Esophagus (tissue), 2 donors: ENCODE data around the gene SOX8. TPM values are rescaled to one million over a fixed set of nuclear protein-coding genes. Genes with fewer than 3 reads are reported as not detected.

Source experiments
- H3K27ac ChIP-seq, 2 donors: one replicate each; pipeline ENCODE4 v1.5.1; 2013; ENCODE audit warnings: low read depth in 2 of 2, mild to moderate bottlenecking in 2 of 2, inconsistent platforms in 1 of 2, low read length in 1 of 2, moderate library complexity in 1 of 2
- H3K27me3 ChIP-seq, 2 donors: one replicate each; pipeline ENCODE4 v1.6.1; 2013; ENCODE audit warnings: low read length in 2 of 2, control low read depth in 1 of 2, mild to moderate bottlenecking in 1 of 2; ENCODE audit not compliant: insufficient read depth in 2 of 2, control insufficient read depth in 1 of 2
- H3K36me3 ChIP-seq, 2 donors: one replicate each; pipeline ENCODE4 v1.6.1; 2013; ENCODE audit warnings: low read length in 1 of 2; ENCODE audit not compliant: control insufficient read depth in 2 of 2, insufficient read depth in 2 of 2
- H3K4me1 ChIP-seq, 2 donors: one replicate each; pipeline ENCODE4 v1.6.1; 2013; ENCODE audit warnings: low read length in 1 of 2; ENCODE audit not compliant: control insufficient read depth in 2 of 2, insufficient read depth in 2 of 2
- H3K4me3 ChIP-seq, 2 donors: one replicate each; pipeline ENCODE4 v1.5.1; 2013; ENCODE audit warnings: low read length in 2 of 2, mild to moderate bottlenecking in 2 of 2, low read depth in 1 of 2, moderate library complexity in 1 of 2
- H3K9me3 ChIP-seq, 2 donors: one replicate each; pipeline ENCODE4 v1.6.1; 2013; ENCODE audit warnings: mild to moderate bottlenecking in 2 of 2, low read depth in 1 of 2, low read length in 1 of 2, moderate library complexity in 1 of 2; ENCODE audit not compliant: control insufficient read depth in 2 of 2, insufficient read depth in 1 of 2
- WGBS, 2 donors: extraction: QIAGEN DNeasy Blood & Tissue Kit; methylation state at CpG; one replicate each; pipeline ENCODE4 v1.1.7; 2013; 5-methylcytosine and 5-hydroxymethylcytosine counted together
- polyA plus RNA-seq, 2 donors: library from polyadenylated mRNA; stranded (reverse); fragments of 200-250 nt; gene quantifications; one replicate each; pipeline ENCODE4 v1.2.3, GENCODE V29; 2013
- donor health status: healthy with polysubstance abuse.
- donor health status: Bipolar disorder and iron deficiency.

SOX8 gene
- polyA plus RNA-seq, 2 donors, result 0.18 to 0.25 TPM

DNA sequence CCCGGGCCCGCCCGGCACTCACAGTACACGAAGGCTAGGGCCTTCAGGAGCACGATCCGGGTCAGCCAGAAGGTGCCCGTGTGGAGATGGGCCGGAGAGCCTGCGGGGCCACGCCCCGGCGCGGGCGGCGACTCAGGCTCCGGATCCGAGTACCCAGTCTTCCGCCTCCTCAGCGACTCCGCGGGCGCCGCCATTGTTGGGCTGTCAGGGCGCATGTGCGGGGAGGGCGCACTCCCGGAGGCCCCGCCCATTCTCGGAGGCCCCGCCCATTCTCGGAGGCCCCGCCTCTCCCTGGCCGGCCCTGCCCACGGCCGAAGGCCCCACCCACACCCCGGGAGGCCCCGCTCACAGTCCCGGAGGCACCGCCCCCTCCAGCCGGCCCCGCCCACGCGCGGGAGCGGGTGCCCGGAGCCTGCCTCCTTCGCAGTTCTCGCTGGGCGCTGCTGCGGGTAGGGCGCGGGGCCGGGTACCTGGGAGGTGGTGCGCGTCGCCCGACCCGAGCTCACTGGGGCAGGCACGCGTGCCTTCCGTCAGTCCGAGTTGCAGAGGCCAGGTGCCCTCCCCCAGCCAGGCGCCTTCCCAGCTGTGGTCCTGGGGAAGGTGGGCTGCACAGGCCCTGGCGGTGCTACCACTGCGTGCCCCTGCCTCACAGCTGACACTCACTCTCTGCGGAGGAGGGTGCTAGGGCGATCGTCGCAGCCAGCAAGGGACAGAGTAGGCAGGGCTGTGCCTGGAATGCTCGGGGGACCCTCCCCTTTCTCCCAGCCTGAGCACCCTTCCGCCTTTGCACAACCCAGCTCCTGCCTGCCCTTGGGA, 10.6 kb upstream of the SOX8 start, which contains the start of gene LMF1:
Gene LMF1, minus strand, starts transcription at position 219 of the 816 bp plus-strand sequence. Its CDS starts 4 bp downstream, at position 215.
- 6% methylated on average over 65 to 71 of the region's 71 CpGs for WGBS, 2 donors
- Histone ChIP-seq H3K4me3 (peak within 1 kb of the TSS; percentile 68 to 93), H3K4me1 (peaks cover 6 to 13% of the 10 kb centered on the region in 2 donors), H3K27ac (peak within 1 kb of the TSS; percentile 91 to 92), H3K36me3 (peaks cover 2 to 7% of the 10 kb centered on the region in 2 donors), H3K9me3 (peaks cover 0 to 2% of the 10 kb centered on the region in 2 donors), H3K27me3 (no peaks in the 10 kb centered on the region)

- WGBS, 2 donors, result 94 to 99% methylated on average over 5 of the region's 5 CpGs
- H3K27ac ChIP-seq, result no peak overlapping the region
- H3K27me3 ChIP-seq, result no peaks in the 10 kb centered on the region
- H3K9me3 ChIP-seq, result no peaks in the 10 kb centered on the region
- H3K4me3 ChIP-seq, result no peak overlapping the region
- peaks cover 0 to 5% of the 10 kb centered on the region in 2 donors for H3K36me3 ChIP-seq
- H3K4me1 ChIP-seq, result peaks cover 6 to 13% of the 10 kb centered on the region in 2 donors
Measured at GRCh38 chr16:971582-971905, 10.0 kb upstream of the SOX8 start.

GRCh38 chr16:971981-972315, 9.6 kb upstream of the SOX8 start:
- H3K9me3 ChIP-seq, result no peaks in the 10 kb centered on the region
- no peak overlapping the region for H3K27ac ChIP-seq
- no peak overlapping the region for H3K4me3 ChIP-seq
- H3K27me3 ChIP-seq, result no peaks in the 10 kb centered on the region
- H3K4me1 ChIP-seq, result peaks cover 6 to 13% of the 10 kb centered on the region in 2 donors
- H3K36me3 ChIP-seq, result peaks cover 0 to 5% of the 10 kb centered on the region in 2 donors
- WGBS, 2 donors, result 81 to 84% methylated on average over 8 of the region's 8 CpGs

GRCh38 chr16:972316-973002, 9.1 kb upstream of the SOX8 start:
- no peak overlapping the region for H3K4me3 ChIP-seq
- H3K27me3 ChIP-seq, result no peaks in the 10 kb centered on the region
- H3K36me3 ChIP-seq, result peaks cover 0 to 5% of the 10 kb centered on the region in 2 donors

GRCh38 chr16:973366-973765, 8.2 kb upstream of the SOX8 start:
- H3K27me3 ChIP-seq, result no peaks in the 10 kb centered on the region
- H3K9me3 ChIP-seq, result no peaks in the 10 kb centered on the region
- 85 to 86% methylated on average over 17 of the region's 17 CpGs for WGBS, 2 donors
- H3K4me3 ChIP-seq, result no peak overlapping the region
- no peak overlapping the region for H3K27ac ChIP-seq
- H3K36me3 ChIP-seq, result no peaks in the 10 kb centered on the region
- H3K4me1 ChIP-seq, result peaks cover 6 to 18% of the 10 kb centered on the region in 2 donors

More at GRCh38 chr16:972316-973002, 9.1 kb upstream of the SOX8 start:
- Histone ChIP-seq H3K27ac (no peak overlapping the region), H3K9me3 (no peaks in the 10 kb centered on the region), H3K4me1 (peaks cover 6 to 13% of the 10 kb centered on the region in 2 donors)
- WGBS, 2 donors, result 83 to 87% methylated on average over 32 of the region's 32 CpGs

DNA sequence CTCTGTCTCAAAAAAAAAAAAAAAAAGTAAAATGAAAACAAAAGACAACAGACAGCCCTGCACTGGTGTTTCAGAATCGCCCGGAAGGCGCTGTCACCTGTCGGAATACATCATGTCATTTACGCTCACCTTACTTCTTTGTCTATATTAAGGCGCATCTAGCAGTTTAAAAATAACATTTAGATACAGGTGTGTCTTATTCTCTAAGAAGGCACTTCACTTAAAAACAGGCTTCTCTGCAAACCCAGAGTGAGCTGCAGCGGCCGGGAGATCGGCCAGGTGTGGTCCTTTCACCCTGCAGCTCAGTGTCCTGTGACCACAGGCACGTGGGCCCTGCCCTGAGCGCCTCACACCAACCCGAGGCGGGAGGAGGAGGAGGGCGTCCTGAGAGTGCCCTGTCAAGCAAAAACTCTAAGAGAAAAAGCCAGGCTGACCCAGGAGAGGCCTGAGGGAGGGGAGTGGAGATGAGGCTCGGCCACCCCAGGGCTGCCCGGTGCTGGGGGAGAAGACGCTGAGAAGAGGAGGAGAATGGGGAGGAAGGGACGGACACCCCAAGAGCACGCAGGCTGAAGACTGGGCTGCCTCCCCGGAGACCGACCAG, 7.5 kb upstream of the SOX8 start:
- no peak overlapping the region for H3K4me3 ChIP-seq
- H3K27me3 ChIP-seq, result no peaks in the 10 kb centered on the region
- H3K27ac ChIP-seq, result no peak overlapping the region
- peaks cover 6 to 18% of the 10 kb centered on the region in 2 donors for H3K4me1 ChIP-seq
- WGBS, 2 donors, result 68% methylated on average over 20 to 21 of the region's 21 CpGs
- H3K36me3 ChIP-seq, result no peaks in the 10 kb centered on the region
- H3K9me3 ChIP-seq, result no peaks in the 10 kb centered on the region

GRCh38 chr16:974611-975261, 6.8 kb upstream of the SOX8 start:
- Histone ChIP-seq H3K36me3 (no peaks in the 10 kb centered on the region), H3K27me3 (peaks cover 0 to 2% of the 10 kb centered on the region in 2 donors), H3K4me3 (no peak overlapping the region), H3K4me1 (peaks cover 2 to 12% of the 10 kb centered on the region in 2 donors), H3K9me3 (no peaks in the 10 kb centered on the region), H3K27ac (no peak overlapping the region)
- 64 to 72% methylated on average over 22 to 26 of the region's 26 CpGs for whole genome bisulfite sequencing, 2 donors

GRCh38 chr16:975291-975690, 6.3 kb upstream of the SOX8 start:
- peaks cover 0 to 4% of the 10 kb centered on the region in 2 donors for H3K27me3 ChIP-seq
- no peak overlapping the region for H3K27ac ChIP-seq
- H3K9me3 ChIP-seq, result no peaks in the 10 kb centered on the region
- no peaks in the 10 kb centered on the region for H3K36me3 ChIP-seq
- H3K4me1 ChIP-seq, result peaks cover 0 to 11% of the 10 kb centered on the region in 2 donors
- WGBS, 2 donors, result 90 to 93% methylated on average over 12 of the region's 12 CpGs
- no peak overlapping the region for H3K4me3 ChIP-seq

GRCh38 chr16:976389-976931, 5.1 kb upstream of the SOX8 start:
- 82% methylated on average over 24 of the region's 24 CpGs for WGBS, 2 donors
- no peak overlapping the region for H3K4me3 ChIP-seq
- H3K36me3 ChIP-seq, result no peaks in the 10 kb centered on the region
- no peaks in the 10 kb centered on the region for H3K9me3 ChIP-seq
- peaks cover 0 to 10% of the 10 kb centered on the region in 2 donors for H3K4me1 ChIP-seq
- no peak overlapping the region for H3K27ac ChIP-seq
- peaks cover 0 to 9% of the 10 kb centered on the region in 2 donors for H3K27me3 ChIP-seq
